GM10266 (cell line): ENCODE measurements around the gene HOXA5.

ENCODE experiments used
- DNase-seq: peaks from one replicate; pipeline ENCODE4 v3.0.0; 2012; ENCODE audit errors: extremely low spot score
- CTCF ChIP-seq: IDR thresholded peaks from 2 replicates; pipeline ENCODE4 v1.5.1; 2012; ENCODE audit warnings: mild to moderate bottlenecking, low read depth; ENCODE audit not compliant: control insufficient read depth, insufficient read depth; ENCODE audit errors: missing control alignments

HOXA5 gene

GRCh38 chr7:27158436-27159265 lies 15.2 kb upstream of the HOXA5 start:
- no peak for TF ChIP-seq CTCF
- DNase-seq: no peak

DNA sequence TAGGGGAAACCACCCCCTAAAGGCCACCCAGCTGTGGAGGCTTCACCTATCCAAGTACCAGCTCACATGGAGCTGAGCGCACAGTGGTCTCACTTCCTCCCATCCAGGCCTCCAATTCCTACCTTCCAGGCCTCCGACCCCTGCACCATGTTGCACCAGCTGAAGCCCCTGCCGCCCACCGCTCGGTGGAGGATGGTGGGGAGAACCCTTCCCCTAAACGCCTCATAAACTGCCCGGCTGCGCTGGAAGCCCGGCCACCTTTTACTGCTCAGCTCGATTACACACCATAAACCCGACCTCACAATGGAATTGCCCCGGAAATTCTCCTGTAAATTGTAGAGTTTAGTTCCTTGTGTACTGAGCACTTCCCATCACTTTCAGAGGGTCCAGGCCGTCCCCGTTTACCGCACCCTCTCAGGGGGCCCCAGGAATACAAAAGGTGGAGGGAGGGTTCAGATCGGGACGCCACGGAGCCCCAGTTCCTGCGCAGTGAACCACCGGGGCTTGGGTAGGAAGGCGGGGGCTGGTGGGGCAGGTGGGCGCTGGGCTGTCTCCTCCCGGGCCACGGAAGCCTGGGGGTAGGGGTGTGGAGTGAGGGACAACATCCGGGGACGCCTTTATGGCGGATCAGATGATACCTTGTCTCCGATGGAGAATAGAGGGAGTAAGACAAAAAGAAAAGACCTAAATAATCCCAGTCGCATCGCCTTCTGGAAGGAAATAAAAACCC lies 14.4 kb upstream of the HOXA5 start:
- no peak for DNase-seq
- TF ChIP-seq CTCF: no peak

DNA sequence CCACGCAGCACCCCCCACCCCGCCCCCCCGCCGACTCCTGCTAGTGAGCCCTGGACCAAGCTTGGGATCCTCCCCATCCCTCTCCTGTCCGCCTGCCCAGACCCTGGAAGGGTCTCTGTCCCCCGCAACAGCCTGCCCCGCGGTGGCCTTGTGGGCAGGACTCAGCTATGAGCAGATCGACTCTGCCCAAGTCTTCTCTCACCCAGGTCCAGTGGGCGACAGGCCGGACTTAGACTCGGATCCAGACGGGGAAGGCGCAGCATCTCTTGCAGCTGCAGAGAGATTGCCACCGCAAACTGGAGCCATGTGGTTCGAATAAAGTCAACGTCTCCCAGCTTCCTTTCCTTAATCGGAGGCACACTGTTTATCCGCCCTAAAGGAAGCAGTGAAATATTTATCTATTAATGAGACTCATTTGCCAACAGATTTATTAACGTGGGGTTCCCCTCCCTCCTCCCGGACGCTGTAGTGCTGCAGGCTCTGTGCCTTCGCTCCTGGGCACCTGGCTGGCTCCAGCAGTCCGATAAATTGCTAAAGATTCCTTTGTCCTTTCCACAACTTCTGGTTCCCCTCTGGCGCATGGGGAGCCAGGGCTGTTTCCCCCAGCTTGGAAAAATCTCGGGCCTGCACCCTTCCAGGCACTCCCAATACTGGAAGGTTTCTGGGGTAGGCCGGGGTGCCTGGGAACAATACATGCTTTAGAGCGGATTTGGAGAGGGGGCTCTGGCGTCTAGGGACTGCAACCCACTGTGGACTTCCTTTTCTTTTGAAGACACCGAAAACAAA lies 13.6 kb upstream of the HOXA5 start:
- TF ChIP-seq CTCF: no peak
- no peak for DNase-seq

DNA sequence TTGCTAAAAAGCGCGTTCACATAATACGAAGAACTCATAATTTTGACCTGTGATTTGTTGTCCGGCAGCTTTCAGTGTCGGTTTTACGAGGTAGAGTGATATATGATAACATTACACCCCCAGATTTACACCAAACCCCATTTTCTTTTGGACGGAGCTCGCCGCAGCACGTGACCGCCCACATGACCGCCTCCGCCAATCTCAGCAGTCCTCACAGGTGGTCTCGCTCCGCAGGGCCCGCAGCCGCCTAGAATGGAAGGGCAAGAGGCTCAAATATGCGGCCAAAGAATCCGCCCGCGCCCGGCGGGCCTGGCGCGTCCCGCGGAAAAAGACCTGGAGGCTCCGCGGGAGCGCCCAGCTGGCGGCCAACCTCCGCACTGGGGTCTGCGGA lies 13.0 kb upstream of the HOXA5 start, which contains the start of gene HOXA7:
HOXA7 (minus strand) TSS at position 168 of the 391 bp plus-strand sequence; CDS start at position 38, 130 bp downstream.
- DNase-seq: no peak
- TF ChIP-seq CTCF: no peak

- DNase-seq: no peak
These were observed 12.5 kb upstream of the HOXA5 start for GRCh38 chr7:27155816-27156507.

More at GRCh38 chr7:27155816-27156507, 12.5 kb upstream of the HOXA5 start:
- no peak for TF ChIP-seq CTCF
